GM23248 (cell line): ENCODE measurements around the gene EARS2.

Source experiments
- EZH2 ChIP-seq: fragments of 200-600 bp; sonication (generic); IDR thresholded peaks from 2 replicates; pipeline ENCODE4 v1.6.1; 2018; ENCODE audit warnings: antibody characterized with exemption, mild to moderate bottlenecking; ENCODE audit not compliant: insufficient read depth, poor library complexity, severe bottlenecking
- EZH2phosphoT487 ChIP-seq: fragments of 200-600 bp; sonication (generic); IDR thresholded peaks from 2 replicates; pipeline ENCODE4 v1.6.1; 2018; ENCODE audit warnings: antibody characterized with exemption, moderate library complexity, mild to moderate bottlenecking, low read depth; ENCODE audit not compliant: insufficient read depth

DNA sequence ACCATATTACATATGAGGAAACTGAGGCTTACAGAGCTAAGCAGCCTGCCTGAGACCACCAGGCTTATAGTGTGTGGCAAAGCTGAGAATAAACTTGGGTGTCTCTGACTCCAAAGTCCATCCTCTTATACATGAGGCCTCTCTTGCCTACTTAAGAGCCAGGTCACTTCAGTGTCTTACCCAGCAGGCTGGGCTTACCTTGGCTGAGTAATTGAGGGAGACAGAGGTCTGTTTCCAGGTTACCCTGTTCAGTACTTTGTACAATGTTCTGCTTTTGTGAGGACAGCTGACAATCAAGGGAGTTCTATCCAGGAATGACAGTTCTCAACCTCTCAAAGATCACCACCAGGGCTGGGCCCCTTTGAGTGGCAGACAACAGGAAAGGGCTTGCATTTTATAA is 24.6 kb upstream of the EARS2 start:
- TF ChIP-seq EZH2phosphoT487, result no peak
- no peak for TF ChIP-seq EZH2
